ENCODE measurements around the gene ANKRD44. TPM values are rescaled to one million over a fixed set of nuclear protein-coding genes. Genes with fewer than 3 reads are reported as not detected.

Gene ANKRD44
- total RNA-seq, 2 donors from 2014 or later, result 7.0 to 10.1 TPM

DNA sequence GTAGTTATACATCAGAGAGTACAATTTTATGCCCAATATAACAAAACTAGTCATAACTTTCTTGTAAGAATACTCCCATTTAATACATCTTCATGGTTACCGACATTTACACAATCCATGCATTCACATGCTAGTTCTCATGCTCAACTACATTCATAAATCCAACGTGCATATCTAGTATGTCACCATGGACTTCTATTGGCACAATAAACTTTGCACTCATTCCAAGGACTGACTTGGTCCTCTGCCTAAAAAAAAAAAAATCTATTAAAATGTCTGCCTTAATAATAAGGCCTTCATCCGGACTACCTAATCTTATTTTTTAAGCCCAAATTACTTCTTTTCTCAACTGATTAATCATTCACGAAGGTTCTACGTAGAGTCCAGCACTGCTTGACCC is 276.3 kb downstream of the ANKRD44 start:
- Histone ChIP-seq H3K4me3 (no peak overlapping the region), H3K4me1 (peaks cover 0 to 16% of the 10 kb centered on the region in 2 donors), H3K27ac (no peak overlapping the region), H3K27me3 (no peaks in the 10 kb centered on the region), H3K9me3 (no peaks in the 10 kb centered on the region), H3K36me3 (no peaks in the 10 kb centered on the region)
- TF ChIP-seq, protein P1, sequence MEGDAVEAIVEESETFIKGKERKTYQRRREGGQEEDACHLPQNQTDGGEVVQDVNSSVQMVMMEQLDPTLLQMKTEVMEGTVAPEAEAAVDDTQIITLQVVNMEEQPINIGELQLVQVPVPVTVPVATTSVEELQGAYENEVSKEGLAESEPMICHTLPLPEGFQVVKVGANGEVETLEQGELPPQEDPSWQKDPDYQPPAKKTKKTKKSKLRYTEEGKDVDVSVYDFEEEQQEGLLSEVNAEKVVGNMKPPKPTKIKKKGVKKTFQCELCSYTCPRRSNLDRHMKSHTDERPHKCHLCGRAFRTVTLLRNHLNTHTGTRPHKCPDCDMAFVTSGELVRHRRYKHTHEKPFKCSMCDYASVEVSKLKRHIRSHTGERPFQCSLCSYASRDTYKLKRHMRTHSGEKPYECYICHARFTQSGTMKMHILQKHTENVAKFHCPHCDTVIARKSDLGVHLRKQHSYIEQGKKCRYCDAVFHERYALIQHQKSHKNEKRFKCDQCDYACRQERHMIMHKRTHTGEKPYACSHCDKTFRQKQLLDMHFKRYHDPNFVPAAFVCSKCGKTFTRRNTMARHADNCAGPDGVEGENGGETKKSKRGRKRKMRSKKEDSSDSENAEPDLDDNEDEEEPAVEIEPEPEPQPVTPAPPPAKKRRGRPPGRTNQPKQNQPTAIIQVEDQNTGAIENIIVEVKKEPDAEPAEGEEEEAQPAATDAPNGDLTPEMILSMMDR (IDR thresholded peaks at IDR 0.05), result no peak
- DNase-seq (ENCODE audit: low spot score), result no peak

DNA sequence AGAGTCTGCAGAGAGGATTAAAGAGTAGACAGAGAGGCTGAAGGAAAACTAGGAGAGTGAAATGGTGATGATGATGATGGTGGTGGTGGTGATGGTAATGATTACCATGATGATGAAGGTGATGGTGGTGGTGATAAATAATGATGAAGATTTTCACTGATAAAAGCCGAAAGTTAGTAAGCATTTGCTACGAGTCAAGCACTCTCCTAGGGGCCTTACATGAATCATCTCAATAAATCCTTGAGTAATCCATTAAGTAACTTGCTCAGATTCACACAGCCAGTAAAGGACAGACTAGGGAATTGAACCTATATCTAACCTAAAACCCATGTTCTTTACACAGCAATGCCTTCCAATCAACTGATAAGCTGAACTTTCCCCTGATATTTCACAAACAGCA is 277.4 kb downstream of the ANKRD44 start:
- DNase-seq (ENCODE audit: low spot score), result no peak
- H3K4me3 ChIP-seq, result no peak overlapping the region
- H3K36me3 ChIP-seq, result no peaks in the 10 kb centered on the region
- no peaks in the 10 kb centered on the region for H3K9me3 ChIP-seq
- H3K27me3 ChIP-seq, result no peaks in the 10 kb centered on the region
- TF ChIP-seq, protein P1 (IDR thresholded peaks at IDR 0.05), result no peak
- no peak overlapping the region for H3K27ac ChIP-seq
- H3K4me1 ChIP-seq, result peaks cover 0 to 16% of the 10 kb centered on the region in 2 donors

DNA sequence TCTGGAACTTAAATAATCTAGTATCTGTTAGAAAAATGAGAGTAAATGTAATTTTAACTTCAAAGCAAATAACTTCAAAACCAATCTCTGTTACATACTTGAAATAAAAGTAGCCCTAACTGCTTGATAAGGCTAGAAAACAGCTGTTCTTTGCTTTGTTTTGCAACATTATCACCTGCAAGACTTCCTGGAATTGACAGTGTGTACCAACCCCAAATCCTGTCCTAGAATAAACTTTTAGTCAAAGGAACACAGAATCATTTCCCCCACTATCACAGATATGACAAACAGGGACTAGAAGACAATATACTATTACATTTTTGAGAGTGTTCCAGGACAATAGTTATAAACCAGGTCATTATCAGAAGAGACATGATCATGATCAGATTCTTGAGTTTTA is 278.8 kb downstream of the ANKRD44 start:
- H3K27ac ChIP-seq, result no peak overlapping the region
- H3K27me3 ChIP-seq, result no peaks in the 10 kb centered on the region
- H3K36me3 ChIP-seq, result no peaks in the 10 kb centered on the region
- no peaks in the 10 kb centered on the region for H3K9me3 ChIP-seq
- peaks cover 0 to 16% of the 10 kb centered on the region in 2 donors for H3K4me1 ChIP-seq
- H3K4me3 ChIP-seq, result no peak overlapping the region
- DNase-seq (ENCODE audit: low spot score), result no peak
- TF ChIP-seq, protein P1 (IDR thresholded peaks at IDR 0.05), result no peak

DNA sequence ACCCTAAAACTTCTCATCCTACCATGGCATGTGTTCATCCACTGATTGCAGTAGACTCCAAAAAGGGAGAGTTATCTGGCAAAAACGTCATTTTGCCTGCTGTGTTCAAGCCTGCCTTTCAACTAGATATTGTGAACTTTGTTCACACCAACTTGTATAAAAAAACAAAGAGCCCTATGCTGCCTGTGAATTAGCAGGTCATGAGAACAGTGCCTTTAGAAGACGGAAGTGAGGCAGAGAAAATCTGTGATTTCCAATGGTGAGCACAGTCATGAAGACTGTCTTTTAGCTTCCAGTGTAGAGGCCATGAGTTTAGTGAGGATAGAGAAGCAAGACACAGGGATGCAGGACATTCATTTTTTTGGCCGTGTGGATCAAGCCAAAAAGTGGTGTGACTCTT is 280.5 kb downstream of the ANKRD44 start:
- Histone ChIP-seq H3K4me1 (peaks cover 0 to 8% of the 10 kb centered on the region in 2 donors), H3K36me3 (peaks cover 7% of the 10 kb centered on the region), H3K27ac (no peak overlapping the region), H3K4me3 (no peak overlapping the region), H3K9me3 (no peaks in the 10 kb centered on the region), H3K27me3 (no peaks in the 10 kb centered on the region)
- TF ChIP-seq, protein P1 (IDR thresholded peaks at IDR 0.05), result no peak
- DNase-seq (ENCODE audit: low spot score), result no peak

DNA sequence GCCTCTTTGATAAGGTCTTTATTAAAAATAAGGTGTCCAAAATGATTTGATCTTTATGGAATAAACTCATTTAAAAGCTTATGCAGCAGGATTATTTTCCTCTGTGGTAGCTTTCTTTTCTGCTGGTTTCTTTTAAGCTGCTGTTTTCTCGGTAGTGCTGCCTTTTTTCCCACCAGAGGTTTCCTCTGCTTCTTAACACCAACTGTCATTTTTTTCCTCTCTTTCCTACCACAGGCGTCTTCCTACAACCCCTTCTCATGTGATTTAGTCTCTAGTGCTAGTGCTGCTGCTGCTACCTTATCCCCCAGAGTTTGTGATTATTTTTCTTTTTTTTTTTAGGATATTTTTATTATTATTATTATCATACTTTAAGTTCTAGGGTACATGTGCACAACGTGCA is 281.9 kb downstream of the ANKRD44 start:
- no peak for DNase-seq (ENCODE audit: low spot score)
- H3K4me3 ChIP-seq, result no peak overlapping the region
- TF ChIP-seq, protein P1 (IDR thresholded peaks at IDR 0.05), result no peak
- H3K4me1 ChIP-seq, result no peaks in the 10 kb centered on the region
- no peaks in the 10 kb centered on the region for H3K9me3 ChIP-seq
- peaks cover 11% of the 10 kb centered on the region for H3K36me3 ChIP-seq
- no peak overlapping the region for H3K27ac ChIP-seq
- H3K27me3 ChIP-seq, result no peaks in the 10 kb centered on the region

DNA sequence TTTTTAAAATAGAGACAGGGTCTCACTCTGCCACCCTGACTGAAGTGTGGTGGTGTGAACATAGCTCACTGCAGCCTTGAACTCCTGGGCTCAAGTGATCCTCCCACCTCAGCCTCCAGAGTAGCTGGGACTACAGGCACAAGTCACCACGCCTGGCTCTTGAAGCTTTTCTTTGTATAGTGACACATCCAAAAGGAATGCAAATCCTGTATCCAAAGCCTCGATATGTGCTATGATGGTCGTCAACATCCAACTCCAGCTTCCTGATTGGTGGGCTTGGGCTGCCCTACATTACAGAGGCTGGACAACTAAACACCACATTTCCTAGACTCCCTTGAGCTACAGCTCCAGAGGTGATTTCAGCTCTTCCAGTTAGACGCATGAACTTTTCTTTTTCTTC is 282.4 kb downstream of the ANKRD44 start:
- H3K27me3 ChIP-seq, result no peaks in the 10 kb centered on the region
- TF ChIP-seq, protein P1 (IDR thresholded peaks at IDR 0.05), result no peak

More for the DNA sequence above, 282.4 kb downstream of the ANKRD44 start:
- no peaks in the 10 kb centered on the region for H3K4me1 ChIP-seq
- H3K9me3 ChIP-seq, result no peaks in the 10 kb centered on the region
- H3K27ac ChIP-seq, result no peak overlapping the region
- no peak overlapping the region for H3K4me3 ChIP-seq
- DNase-seq (ENCODE audit: low spot score), result no peak
- peaks cover 11% of the 10 kb centered on the region for H3K36me3 ChIP-seq

All from right atrium auricular region (tissue), 2 donors.